ENCODE data around the gene SPINK2. TPM values are rescaled to one million over a fixed set of nuclear protein-coding genes. Genes with fewer than 3 reads are reported as not detected.

SPINK2 gene
- total RNA-seq, 3 donors from 2014 or later, result 0.66 to 2.4 TPM; not detected in 1

- Histone ChIP-seq H3K27me3 (no peaks in the 10 kb centered on the region), H3K36me3 (no peaks in the 10 kb centered on the region), H3K4me3 (no peak overlapping the region), H3K27ac (no peak overlapping the region), H3K9me3 (no peaks in the 10 kb centered on the region), H3K4me1 (no peaks in the 10 kb centered on the region)
- intact Hi-C loops (cut with DNase I; ENCODE audit: low total_unique reads), result no loop called here
- DNase-seq (ENCODE audit: low spot score in 2 of 2), result no peak
- no peak for TF ChIP-seq CTCF (IDR thresholded peaks at IDR 0.05)
- TF ChIP-seq POLR2A (IDR thresholded peaks at IDR 0.05), result no peak
- no peak for TF ChIP-seq POLR2AphosphoS5 (IDR thresholded peaks at IDR 0.05)
These were observed 56.7 kb downstream of the SPINK2 start for GRCh38 chr4:56764775-56765174.

DNA sequence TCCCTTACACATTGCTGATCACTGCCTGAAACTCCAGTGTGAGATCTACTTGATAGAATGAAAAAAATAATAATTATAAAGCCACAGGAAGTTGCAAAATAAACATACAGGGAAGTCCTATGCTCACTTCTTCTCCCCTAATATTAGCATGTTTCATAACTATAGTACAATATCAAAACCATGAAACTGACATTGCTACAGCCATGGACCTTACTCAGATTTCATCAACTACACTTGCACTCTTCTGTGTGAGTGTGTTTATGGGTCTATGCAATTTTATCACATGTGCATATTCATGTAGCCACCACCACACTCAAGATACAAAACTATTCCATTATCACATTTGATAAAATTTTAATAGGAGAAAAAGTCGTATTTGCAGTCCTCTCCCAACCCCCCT, 57.3 kb downstream of the SPINK2 start:
- no peak for TF ChIP-seq POLR2AphosphoS5 (IDR thresholded peaks at IDR 0.05)
- TF ChIP-seq CTCF (IDR thresholded peaks at IDR 0.05), result no peak
- no peak for TF ChIP-seq POLR2A (IDR thresholded peaks at IDR 0.05)
- Histone ChIP-seq H3K36me3 (no peaks in the 10 kb centered on the region), H3K9me3 (no peaks in the 10 kb centered on the region), H3K4me1 (no peaks in the 10 kb centered on the region), H3K27me3 (no peaks in the 10 kb centered on the region), H3K4me3 (no peak overlapping the region), H3K27ac (no peak overlapping the region)
- no peak for DNase-seq (ENCODE audit: low spot score in 2 of 2)
- intact Hi-C loops (cut with DNase I; ENCODE audit: low total_unique reads), result no loop called here

GRCh38 chr4:56762484-56763250, 58.8 kb downstream of the SPINK2 start:
- H3K4me3 ChIP-seq, result no peak overlapping the region
- intact Hi-C loops (cut with DNase I; ENCODE audit: low total_unique reads), result no loop called here

DNA sequence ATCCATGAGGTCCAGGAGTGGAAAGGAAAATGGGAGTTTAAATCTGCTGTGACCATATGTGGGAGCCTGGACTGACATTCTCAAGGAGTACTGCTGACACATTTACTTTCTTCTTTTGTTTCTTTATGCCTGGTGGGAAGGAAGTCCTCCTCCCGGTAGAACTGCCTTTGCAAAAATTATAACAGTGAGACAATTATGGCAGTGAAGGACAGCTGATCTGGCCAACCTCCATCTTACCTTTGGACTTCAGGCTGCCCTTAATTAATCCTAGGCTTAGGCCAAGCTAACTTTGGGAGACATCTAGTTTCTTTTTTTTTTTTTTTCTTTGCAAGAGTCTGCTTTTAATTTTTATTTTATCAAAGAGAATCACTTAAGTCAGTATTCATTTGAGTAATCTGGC, 61.3 kb downstream of the SPINK2 start:
- intact Hi-C loops (cut with DNase I; ENCODE audit: low total_unique reads), result no loop called here
- Histone ChIP-seq H3K4me1 (peaks cover 2 to 7% of the 10 kb centered on the region in 2 donors), H3K27ac (no peak overlapping the region), H3K36me3 (no peaks in the 10 kb centered on the region), H3K4me3 (no peak overlapping the region), H3K9me3 (no peaks in the 10 kb centered on the region), H3K27me3 (no peaks in the 10 kb centered on the region)
- no peak for DNase-seq (ENCODE audit: low spot score in 2 of 2)
- no peak for TF ChIP-seq CTCF (IDR thresholded peaks at IDR 0.05)
- TF ChIP-seq POLR2AphosphoS5 (IDR thresholded peaks at IDR 0.05), result no peak
- no peak for TF ChIP-seq POLR2A (IDR thresholded peaks at IDR 0.05)

More at GRCh38 chr4:56762484-56763250, 58.8 kb downstream of the SPINK2 start:
- no peak for TF ChIP-seq POLR2A (IDR thresholded peaks at IDR 0.05)
- no peak for TF ChIP-seq POLR2AphosphoS5 (IDR thresholded peaks at IDR 0.05)
- no peak for TF ChIP-seq CTCF (IDR thresholded peaks at IDR 0.05)
- Histone ChIP-seq H3K27ac (no peak overlapping the region), H3K4me1 (peaks cover 0 to 2% of the 10 kb centered on the region in 2 donors), H3K36me3 (no peaks in the 10 kb centered on the region), H3K9me3 (no peaks in the 10 kb centered on the region), H3K27me3 (no peaks in the 10 kb centered on the region)
- no peak for DNase-seq (ENCODE audit: low spot score in 2 of 2)

Other genes with a start within 250 kb of the SPINK2 start
- gene HOPX, start 140.4 kb downstream of the SPINK2 start, total RNA-seq, result 1 to 10 TPM; 3.8 to 9.8 (median 4.8) TPM
- 10 to 100 TPM; 31.0 to 44.6 (median 32.8) TPM for gene REST, start 86.2 kb upstream of the SPINK2 start, total RNA-seq
- 10 to 100 TPM; 22.6 to 25.4 (median 23.7) TPM for gene NOA1, start 155.9 kb upstream of the SPINK2 start, total RNA-seq
- 100 to 1,000 TPM in 1 of 3 donors, 10 to 100 TPM in 2; 66.1 to 112 (median 71.4) TPM for gene POLR2B, start 157.2 kb upstream of the SPINK2 start, total RNA-seq